T47D (cell line): ENCODE measurements around the gene ZNF618.

Experiments used
- DNase-seq, 2 experiments: peaks; one replicate each; pipeline versions ENCODE4 v3.0.0 to v3.0.0-alpha.2; 2011 to 2012; ENCODE audit warnings: low read depth in 1 of 2, low spot score in 1 of 2
- JUND ChIP-seq: IDR thresholded peaks from 2 replicates; pipeline ENCODE4 v1.6.1; 2012; ENCODE audit warnings: low read depth
- in situ Hi-C: cut with HindIII; loops from 2 replicates; pipeline ENCODE4 v1.10.0; 2016; ENCODE audit warnings: low sequenced_read_pairs, low pct_unique_long_range_greater_than_20kb

Gene ZNF618

DNA sequence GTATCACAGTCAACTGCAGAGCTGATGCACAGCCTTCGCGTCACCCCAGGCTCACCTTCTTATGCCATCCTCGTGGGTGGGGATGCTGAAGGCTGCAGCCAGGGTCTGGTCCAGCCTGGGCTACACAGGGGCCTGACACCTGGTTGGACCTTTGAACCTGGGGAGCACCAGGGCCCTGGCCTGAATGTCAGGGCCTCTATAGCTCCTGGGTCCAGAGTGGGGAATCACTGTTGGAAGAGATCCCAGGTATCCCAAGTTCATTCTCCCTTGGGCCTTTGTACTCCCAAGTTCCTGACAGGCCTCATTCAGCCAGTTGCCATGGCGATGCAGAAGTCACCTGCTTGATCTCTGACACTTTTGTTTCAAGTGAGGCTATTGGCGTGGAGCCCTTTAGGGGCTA lies 43.8 kb downstream of the ZNF618 start:
- no peak for TF ChIP-seq JUND
- DNase-seq = no peak
- in situ Hi-C loops = no loop called here

DNA sequence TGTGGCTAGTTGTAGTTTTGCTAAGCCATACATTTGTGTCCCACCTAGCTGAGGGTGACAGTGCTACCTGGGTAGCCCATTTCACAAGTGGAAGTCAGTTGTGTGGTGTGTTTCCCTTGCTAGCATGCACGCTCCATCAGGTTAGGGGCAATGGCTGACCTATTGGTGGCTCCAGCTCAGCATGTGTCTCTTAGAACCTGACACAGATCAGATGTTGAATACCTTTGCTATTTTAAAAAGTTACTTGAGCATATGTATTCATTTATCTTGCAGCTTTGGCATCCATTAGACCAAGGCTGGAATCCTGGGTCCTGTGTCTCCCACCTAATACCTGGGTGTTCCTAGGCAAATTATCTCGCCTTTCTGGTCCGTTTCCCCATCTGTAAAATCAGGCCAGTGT lies 44.8 kb downstream of the ZNF618 start:
- in situ Hi-C loops = no loop called here
- DNase-seq = no peak
- no peak for TF ChIP-seq JUND

DNA sequence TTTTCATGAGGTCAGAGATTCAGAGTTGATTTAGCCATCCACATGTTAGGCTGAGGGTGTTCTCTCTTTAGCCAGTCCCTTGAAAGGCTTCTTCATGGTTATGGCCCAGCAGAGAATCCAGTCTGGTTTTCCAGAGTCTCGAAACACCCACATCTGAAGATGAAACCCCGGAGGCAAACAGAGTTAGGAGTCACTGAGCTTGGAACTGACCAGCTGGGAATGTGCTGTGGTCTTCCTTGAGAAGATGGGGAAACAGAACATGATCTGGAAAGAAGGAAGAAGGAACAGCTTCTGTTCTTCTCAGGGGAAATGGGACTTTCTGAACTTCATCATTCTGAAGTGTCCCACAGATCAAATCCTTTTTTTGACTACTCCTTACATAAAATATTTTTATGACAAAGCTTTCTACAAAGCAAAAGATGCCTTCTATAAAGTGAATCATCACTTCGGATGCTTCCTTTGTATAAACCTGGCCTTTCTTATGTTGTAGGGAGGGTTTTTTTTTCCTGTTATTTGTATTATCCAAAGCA lies 45.4 kb downstream of the ZNF618 start:
- no peak for TF ChIP-seq JUND
- in situ Hi-C loops = no loop called here
- DNase-seq = no peak

DNA sequence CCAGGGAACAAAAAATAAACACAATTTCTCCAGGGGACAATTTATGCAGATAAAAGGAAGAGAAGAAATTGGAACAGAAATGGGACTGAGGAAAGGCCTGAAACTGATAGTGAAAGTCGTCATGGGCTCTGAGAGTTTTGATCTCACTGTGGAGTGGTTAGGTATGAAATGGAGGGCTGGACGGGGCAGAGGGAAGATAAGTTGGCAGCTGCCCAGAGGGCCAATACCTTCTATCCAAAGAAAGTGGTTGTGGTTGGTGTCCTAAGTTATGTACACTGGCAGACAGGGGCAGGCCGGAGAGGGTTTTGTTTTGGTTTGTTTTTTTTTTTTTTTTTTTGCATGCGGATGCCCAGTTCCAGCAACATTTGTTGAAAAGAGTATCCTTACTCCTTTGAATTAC lies 46.1 kb downstream of the ZNF618 start:
- TF ChIP-seq JUND = no peak
- in situ Hi-C loops = no loop called here
- no peak for DNase-seq

DNA sequence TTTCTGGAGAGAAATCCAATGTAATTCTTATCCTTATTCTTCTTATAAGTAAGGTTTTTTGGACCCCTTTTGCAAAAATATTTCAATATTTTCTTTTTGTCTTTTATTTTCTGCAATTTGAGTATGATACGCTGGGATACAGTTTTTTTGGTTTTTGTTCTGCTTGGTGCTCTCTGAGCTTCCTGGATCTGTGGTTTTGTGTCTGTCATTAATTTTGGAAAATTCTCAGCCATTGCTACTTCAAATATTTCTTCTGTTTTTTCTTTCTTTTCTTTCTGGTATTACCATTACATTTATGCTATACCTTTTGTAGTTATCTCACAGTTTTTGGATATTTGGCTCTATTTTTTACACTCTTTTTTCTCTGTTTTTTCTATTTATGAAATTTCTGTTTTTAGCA lies 50.1 kb downstream of the ZNF618 start:
- DNase-seq = no peak
- in situ Hi-C loops = no loop called here
- TF ChIP-seq JUND = no peak

DNA sequence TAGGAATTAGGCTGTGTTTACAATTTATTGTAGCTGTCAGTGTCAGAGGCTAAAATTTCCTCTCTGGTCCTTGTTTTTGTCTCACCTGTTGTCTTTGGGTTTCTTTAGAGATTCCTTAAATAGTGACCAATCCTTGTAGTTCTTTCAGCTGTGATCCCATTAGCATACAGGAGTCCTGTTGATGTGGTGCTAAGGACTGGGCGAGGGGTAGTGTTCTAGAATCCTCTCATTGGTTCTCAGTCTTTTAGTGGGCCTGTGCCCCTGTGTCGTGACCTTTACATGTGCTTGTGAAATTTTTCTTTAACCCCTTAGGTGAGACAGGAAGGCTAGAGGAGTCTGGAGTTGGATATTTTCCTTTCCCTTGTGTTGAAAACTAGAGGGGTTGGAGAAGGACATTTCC lies 51.2 kb downstream of the ZNF618 start:
- TF ChIP-seq JUND = no peak
- no peak for DNase-seq
- in situ Hi-C loops = no loop called here

DNA sequence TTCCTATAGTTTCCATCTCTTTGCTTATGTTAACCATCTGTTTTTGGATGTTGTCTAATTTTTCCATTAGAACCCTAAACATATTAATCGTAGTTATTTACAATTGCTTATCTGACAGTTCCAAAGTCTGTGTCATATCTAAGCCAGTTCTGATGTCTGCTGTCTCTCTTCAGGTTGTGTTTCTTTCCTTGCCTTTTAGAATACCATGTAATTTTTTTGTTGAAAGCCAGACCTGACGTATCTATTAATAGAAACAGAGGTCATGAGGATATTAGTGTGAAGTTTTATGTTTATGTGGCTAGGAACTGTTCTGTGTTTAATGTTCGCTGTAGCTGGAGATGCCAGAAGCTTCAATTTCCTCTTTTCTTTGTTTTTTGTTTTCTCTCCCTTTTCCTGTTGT lies 52.2 kb downstream of the ZNF618 start:
- in situ Hi-C loops = no loop called here
- DNase-seq = no peak
- TF ChIP-seq JUND = no peak

DNA sequence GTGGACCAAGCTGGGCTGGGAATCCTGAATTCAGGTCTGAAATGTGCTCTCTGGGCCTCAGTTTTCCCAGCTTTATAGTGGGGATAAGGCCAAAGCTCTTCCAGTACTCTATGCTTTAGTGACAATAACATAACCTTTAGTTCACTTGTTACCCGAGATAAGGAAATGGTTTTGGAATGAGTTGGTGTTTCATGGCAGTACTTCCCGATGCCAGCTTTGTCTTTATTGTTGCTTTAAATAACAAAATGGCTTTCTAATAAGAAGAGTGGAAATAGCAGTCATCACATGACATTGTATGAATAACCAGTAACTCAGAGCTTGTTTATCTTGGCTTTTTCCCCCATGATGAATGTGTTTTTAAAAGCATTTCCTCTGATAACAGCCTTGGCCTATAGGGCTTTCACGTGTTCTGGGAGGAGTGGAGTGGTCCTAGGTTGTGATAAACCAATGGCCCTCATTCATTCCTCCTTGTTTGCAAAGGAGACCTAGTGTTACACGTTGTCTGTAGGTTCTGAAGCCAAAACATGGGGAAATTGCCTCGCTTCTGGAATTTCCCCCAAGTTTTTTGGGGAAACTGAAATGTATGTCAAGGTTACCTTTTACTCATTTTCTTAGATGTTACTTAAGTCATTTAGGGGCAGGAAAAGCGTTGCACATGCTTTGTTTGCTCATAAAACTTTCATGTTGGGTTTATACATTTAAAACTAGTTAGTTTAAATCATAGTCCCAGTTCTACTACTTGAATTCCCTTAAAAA lies 53.7 kb downstream of the ZNF618 start:
- DNase-seq = no peak
- TF ChIP-seq JUND = no peak
- in situ Hi-C loops = no loop called here

DNA sequence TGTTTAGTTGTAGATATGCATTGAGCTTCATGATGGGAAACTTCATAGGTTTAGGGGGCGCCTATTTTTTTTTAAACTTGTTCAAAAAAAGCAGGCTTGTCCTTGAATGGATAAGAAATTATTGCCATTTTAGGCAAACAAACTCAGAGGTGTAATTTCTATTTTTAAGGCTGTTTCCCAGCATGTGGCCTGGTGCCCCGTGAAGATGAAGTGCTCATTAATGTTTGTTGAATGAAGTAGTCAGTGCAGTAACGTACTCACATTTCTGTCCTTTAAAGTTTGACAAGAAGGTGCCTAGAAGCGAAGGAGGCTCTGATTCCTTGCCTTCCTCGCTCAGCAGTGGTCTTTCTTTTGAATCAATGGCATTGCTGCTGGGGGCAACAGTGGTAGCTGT lies 54.3 kb downstream of the ZNF618 start:
- no peak for TF ChIP-seq JUND
- in situ Hi-C loops = no loop called here
- DNase-seq = no peak

DNA sequence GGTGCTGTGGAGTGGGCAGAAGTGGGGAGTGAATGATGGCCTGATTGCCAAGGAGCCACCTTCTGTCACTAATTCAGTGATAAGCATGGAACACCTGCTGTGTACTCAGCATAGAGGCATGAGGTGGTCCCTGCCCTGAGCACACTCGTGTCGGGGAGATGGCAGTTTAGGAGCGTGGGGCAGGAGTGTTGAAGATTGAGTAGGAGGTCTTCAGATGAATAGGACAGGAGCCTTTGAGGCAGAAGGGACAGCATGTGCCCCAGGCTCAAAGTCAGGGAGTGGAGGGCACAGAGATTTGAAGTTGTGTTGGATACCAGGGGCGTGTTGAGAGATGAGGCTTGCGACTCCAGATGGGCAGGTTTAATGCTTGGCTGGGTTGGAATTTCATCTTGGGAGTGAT lies 55.0 kb downstream of the ZNF618 start:
- in situ Hi-C loops = no loop called here
- TF ChIP-seq JUND = no peak
- DNase-seq = no peak

DNA sequence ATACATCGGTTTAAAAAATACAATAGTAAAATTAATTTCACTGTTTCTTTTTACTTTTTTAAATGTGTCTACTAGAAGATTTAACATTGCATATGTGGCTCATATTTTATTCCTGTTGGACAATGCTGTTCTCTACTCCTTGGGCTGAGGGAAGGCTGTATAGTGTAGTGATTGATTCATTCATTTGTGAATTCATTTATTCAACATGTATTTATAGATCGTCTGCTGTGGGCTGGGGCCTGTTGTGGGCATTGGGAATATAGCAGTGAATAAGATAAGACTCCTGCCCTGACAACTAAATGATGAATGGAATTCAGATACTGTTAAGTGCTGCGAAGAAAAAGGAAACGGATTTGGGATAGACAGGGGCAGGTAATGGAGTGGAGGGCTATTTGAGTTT lies 55.7 kb downstream of the ZNF618 start:
- in situ Hi-C loops = no loop called here
- TF ChIP-seq JUND = no peak
- DNase-seq = no peak

DNA sequence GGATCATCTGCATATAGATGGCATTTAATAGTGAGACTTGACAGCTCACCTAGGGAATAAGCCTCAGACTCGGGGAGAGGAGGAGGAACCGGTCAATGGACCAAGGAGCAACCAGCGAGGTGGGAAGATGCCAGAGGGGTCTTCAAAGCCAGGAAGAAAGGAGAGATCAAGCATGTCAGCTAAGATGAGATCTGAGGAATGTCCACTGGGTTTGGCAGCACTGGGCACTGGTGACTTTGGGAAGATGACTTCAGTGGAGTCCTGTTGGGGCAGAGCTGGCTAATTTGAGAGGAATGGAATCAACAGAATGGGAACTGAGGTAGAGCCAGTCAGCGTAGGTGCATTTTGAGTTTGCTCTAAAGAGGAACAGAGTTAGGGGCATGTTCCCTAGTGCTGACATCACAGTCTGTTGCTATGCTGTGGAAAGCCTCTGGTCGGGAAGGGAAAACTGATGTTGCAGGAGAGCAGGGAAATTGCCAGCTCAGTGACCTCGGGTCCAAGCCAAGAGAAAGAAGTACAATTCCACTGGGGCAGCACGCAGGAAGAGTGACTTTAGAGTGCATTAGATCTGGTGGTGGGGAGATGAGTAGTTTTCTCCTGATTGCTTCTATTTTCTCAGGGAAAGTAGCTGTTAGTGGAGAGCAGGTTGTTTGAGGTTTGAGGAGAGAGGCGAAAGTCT lies 56.9 kb downstream of the ZNF618 start:
- TF ChIP-seq JUND = no peak
- in situ Hi-C loops = no loop called here
- no peak for DNase-seq

DNA sequence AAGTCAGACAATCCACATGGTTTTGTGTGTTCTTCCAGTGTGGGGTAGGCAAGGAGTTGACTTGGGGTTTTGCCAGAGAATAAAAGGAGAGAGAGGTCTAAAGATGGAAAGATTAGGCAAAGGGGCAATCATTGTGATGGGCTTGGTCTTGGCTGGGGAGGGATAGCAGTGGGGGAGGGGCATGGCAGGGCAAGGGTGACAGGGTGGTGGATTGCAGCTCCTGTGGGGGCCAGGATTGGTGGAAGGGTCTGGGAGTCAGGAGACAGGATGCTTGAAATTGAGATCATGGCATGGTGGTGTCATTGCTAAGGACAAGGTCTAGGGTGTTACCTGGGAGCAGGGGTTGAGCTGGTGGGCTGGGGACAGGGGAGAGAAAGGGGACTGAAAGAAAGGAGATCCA lies 57.6 kb downstream of the ZNF618 start:
- no peak for TF ChIP-seq JUND
- no peak for DNase-seq
- in situ Hi-C loops = no loop called here
